Urinary bladder (tissue), 4 donors: ENCODE data around the gene SEC63. TPM values are rescaled to one million over a fixed set of nuclear protein-coding genes. Genes with fewer than 3 reads are reported as not detected.
"Not testable (repeated sequence)": the region's sequence is repeated elsewhere in the genome, so short reads cannot be mapped to it uniquely, and the experiment has no call there.

Source experiments
- DNase-seq: peaks from one replicate; pipeline ENCODE4 v3.0.0-alpha.2; 2015; ENCODE audit errors: extremely low spot score
- H3K27ac ChIP-seq: one replicate; pipeline ENCODE4 v1.5.1; 2013; ENCODE audit warnings: low read depth, mild to moderate bottlenecking, moderate library complexity
- H3K36me3 ChIP-seq: one replicate; pipeline ENCODE4 v1.6.1; 2013; ENCODE audit warnings: mild to moderate bottlenecking, moderate library complexity; ENCODE audit not compliant: insufficient read depth
- H3K4me1 ChIP-seq: one replicate; pipeline ENCODE4 v1.6.1; 2013; ENCODE audit warnings: mild to moderate bottlenecking, moderate library complexity; ENCODE audit not compliant: insufficient read depth
- H3K4me3 ChIP-seq: one replicate; pipeline ENCODE4 v1.5.1; 2013; ENCODE audit warnings: low read depth, low read length
- WGBS: extraction: QIAGEN DNeasy Blood & Tissue Kit; methylation state at CpG from one replicate; pipeline ENCODE4 v1.1.7; 2013; 5-methylcytosine and 5-hydroxymethylcytosine counted together
- polyA plus RNA-seq: library from polyadenylated mRNA; stranded (reverse); fragments of 200-250 nt; gene quantifications from one replicate; pipeline ENCODE4 v1.2.3, GENCODE V29; 2013
- total RNA-seq: library from RNA; depleted of rRNA; stranded (reverse); fragments of >200 nt; gene quantifications from one replicate; pipeline ENCODE4 v1.2.3, GENCODE V29; 2014
- donor health status: healthy with polysubstance abuse.
- donor health status: healthy.

SEC63 gene
- total and polyA plus RNA-seq, 2 donors, result 28.2 to 85.4 TPM

DNA sequence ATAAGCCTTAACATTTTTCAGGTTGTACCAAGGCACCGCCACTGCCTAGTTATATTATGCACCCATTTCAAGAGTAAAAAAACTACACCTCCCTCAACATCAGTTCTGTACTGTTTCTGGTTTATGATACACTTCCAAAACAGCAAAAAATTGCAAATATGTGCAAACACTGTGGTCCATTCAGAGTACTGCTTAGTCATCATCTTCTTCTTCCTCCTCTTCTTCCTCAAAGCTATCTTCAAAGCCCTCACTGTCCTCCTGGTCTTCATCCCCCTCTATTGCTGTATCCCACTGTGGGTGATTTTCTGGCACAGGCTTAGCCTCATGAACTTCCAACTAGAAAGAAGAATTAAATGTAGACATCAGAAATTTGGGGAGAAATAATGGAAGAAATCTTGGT, 86.5 kb downstream of the SEC63 start:
- 91% methylated on average over 1 of the region's 1 CpG for WGBS
- not testable (repeated sequence) for DNase-seq, H3K4me3 ChIP-seq, H3K27ac ChIP-seq, H3K36me3 ChIP-seq, H3K4me1 ChIP-seq

DNA sequence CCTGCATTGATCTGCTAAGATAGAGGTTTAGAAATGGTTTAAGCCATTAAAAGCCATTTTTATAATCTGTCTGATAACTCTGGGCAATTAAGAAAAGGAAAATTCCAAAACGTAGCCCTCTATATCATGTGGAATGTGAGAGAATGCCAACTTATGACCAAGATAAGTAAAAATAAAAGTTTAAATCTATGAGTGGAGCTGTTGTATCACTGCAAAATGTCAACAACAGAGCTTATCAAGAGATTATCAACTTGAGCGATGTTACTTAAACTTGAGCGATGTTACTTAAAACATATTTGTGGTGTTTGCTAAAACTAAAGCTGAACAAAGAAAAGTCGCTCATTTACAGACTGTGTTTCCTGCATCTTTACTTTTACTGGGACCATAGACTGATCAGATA, 87.0 kb downstream of the SEC63 start:
- Histone ChIP-seq H3K27ac (no peak overlapping the region), H3K4me3 (no peak overlapping the region), H3K36me3 (no peaks in the 10 kb centered on the region), H3K4me1 (no peaks in the 10 kb centered on the region)
- DNase-seq, result no peak
- 65% methylated on average over 4 of the region's 4 CpGs for WGBS

GRCh38 chr6:107870381-107870780, 87.6 kb downstream of the SEC63 start:
- no peak for DNase-seq
- no peak overlapping the region for H3K4me3 ChIP-seq
- WGBS, result 72% methylated on average over 1 of the region's 1 CpG
- no peaks in the 10 kb centered on the region for H3K36me3 ChIP-seq
- no peaks in the 10 kb centered on the region for H3K4me1 ChIP-seq
- H3K27ac ChIP-seq, result no peak overlapping the region

- no peaks in the 10 kb centered on the region for H3K36me3 ChIP-seq
- no peak overlapping the region for H3K4me3 ChIP-seq
- no peaks in the 10 kb centered on the region for H3K4me1 ChIP-seq
- 0% methylated on average over 1 of the region's 1 CpG for WGBS
- H3K27ac ChIP-seq, result no peak overlapping the region
- DNase-seq, result no peak
Observed at GRCh38 chr6:107869871-107870270, 88.1 kb downstream of the SEC63 start.

DNA sequence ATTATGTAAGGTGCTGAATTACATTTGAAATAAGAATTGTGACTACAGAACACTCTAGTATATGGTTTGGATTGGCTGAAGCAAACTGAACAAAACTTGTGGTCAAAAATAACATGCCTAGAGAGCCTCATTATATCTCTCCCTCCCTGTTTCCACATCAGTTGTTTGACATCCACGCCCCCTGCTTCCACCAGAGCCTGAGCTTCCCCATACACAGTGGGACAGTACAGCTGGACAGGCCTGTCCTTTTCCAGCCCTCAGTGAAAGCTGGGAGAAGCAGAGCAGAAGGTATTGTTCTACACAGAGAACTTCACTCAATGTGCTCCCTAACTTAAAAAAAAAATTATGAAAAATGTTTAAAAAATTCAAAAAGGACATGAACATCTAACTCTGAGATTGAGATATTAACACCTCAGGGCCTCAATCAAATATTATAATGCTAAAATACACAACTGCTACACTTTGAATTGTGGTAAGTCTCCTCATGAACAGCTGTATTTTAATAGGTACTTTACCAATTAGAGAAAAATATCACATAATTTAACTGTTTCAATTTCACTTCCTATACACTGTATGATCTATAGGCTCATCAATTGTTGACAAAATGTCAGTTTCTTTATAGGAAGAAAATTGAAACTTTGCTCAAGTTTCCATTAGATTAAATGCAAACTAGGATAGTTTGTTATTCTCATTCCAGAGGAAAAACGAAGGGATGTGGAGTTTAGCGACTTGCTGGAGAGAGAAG, 89.0 kb downstream of the SEC63 start:
- DNase-seq, result no peak
- Histone ChIP-seq H3K4me1 (no peaks in the 10 kb centered on the region), H3K27ac (no peak overlapping the region), H3K36me3 (no peaks in the 10 kb centered on the region), H3K4me3 (no peak overlapping the region)
- 52% methylated on average over 3 of the region's 3 CpGs for WGBS

DNA sequence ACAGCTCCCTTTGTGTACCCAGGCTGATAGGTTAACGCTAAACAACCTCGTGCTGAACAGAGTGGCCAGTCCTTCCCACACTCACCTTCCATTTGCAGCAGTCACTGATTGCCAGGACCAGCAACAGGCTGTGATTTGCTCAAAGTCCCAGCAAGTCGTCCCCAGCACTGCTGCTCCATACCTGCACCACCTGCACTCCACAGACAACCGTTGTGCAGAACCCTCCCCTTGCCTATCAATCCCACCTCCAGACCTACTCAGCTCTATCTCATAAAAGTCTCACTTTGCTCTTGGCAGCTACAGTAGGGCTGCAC, 90.7 kb downstream of the SEC63 start:
- Histone ChIP-seq H3K36me3 (no peaks in the 10 kb centered on the region), H3K4me1 (no peaks in the 10 kb centered on the region), H3K27ac (no peak overlapping the region), H3K4me3 (no peak overlapping the region)
- WGBS, result 26% methylated on average over 4 of the region's 4 CpGs
- DNase-seq, result no peak

DNA sequence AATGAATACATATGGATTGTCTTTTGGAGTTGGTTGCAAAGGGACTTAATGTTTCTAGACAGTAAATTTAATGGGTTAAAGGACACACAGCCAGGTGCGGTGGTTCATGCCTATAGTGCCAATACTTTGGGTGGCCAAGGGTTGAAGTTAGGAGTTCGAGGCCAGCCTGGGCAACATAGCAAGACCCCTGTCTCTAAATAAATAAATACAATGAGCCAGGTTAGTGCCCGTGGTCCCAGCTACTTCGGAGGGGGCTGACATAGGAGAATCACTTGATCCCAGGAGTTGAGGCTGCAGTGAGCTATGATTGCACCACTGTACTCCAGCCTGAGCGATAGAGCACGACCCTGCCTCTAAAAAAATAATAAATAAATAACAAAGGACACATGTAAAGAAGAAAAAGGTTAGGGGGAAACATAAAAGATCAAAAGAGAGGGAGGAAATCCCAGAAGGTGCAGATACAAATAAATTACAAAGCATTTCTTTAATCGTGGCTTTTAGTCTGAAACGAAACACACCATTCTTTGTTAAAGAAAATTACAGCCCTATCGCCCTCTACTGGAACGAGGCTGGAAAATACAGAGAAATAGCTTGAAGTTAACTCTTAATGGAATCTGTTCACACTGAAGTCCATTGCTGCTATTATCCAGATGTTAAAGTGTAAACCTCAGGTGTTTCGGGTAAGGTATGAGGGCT, 91.3 kb downstream of the SEC63 start:
- Histone ChIP-seq H3K27ac (no peak overlapping the region), H3K36me3 (no peaks in the 10 kb centered on the region), H3K4me1 (no peaks in the 10 kb centered on the region), H3K4me3 (no peak overlapping the region)
- WGBS, result 51% methylated on average over 11 of the region's 11 CpGs
- no peak for DNase-seq

DNA sequence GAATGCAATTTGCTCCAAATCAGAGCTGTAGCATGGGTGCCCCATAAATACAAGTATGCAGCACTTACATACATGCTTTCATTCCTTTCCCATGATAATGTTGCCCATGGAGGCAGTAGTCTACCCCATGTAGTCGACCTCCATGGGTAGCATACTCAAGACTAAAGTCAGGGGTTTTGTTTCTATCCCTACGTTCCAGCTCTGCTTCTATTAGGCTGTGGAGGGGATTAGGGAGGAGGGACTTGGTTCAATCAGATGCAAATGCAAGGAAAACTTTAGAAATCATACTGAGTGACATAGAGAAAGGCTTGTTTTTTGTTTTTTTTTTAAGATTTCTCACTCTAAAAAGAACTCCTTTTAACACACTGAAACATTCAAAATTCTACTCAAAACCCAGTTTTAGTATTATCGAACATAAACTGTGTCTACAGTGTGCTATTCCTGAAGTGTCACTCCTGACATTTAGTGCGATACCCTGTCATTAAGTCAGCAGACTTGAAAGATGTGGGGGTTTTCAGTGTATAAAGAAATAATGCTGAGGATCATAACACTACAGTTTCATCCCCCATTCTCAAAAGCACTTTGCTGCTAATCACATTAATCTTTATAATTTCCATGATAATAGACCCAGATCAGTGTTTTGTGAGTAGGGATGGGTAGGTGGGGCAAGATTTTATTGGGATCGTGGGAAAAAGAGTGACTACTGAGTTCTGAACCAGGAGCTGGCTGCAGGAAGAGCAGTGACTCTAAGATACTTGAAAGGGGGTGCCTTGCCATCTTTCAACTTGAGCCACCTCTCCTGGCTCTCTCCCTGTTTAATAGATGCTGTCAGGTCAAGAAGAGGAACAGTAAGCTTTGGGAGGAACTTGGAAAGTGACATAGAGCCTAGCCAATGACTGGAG, 93.5 kb downstream of the SEC63 start:
- no peaks in the 10 kb centered on the region for H3K36me3 ChIP-seq
- H3K4me3 ChIP-seq, result no peak overlapping the region
- WGBS, result 64% methylated on average over 5 of the region's 5 CpGs
- DNase-seq, result no peak
- H3K27ac ChIP-seq, result no peak overlapping the region
- no peaks in the 10 kb centered on the region for H3K4me1 ChIP-seq

GRCh38 chr6:107862383-107862782, 95.6 kb downstream of the SEC63 start:
- no peak overlapping the region for H3K27ac ChIP-seq
- no peaks in the 10 kb centered on the region for H3K4me1 ChIP-seq
- H3K4me3 ChIP-seq, result no peak overlapping the region
- no peak for DNase-seq
- no peaks in the 10 kb centered on the region for H3K36me3 ChIP-seq

DNA sequence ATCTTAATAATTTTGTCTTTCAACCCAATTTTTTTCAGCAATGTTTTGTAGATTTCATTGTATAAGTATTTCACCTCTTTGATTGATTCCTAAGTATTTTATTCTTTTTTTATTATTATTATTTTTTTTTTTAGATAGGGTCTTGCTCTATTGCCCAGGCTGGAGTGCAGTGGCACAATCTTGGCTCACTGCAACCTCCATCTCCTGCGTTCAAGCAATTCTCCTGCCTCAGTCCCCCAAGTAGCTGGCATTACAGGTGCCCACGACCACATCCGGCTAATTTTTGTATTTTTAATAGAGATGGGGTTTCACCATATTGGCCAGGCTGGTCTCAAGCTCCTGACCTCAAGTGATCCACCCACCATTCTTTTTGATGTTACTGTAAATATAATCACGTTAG, 97.0 kb downstream of the SEC63 start:
- H3K27ac ChIP-seq, H3K4me3 ChIP-seq, H3K36me3 ChIP-seq, H3K4me1 ChIP-seq, DNase-seq: not testable (repeated sequence)
- WGBS, result 95% methylated on average over 4 of the region's 4 CpGs

DNA sequence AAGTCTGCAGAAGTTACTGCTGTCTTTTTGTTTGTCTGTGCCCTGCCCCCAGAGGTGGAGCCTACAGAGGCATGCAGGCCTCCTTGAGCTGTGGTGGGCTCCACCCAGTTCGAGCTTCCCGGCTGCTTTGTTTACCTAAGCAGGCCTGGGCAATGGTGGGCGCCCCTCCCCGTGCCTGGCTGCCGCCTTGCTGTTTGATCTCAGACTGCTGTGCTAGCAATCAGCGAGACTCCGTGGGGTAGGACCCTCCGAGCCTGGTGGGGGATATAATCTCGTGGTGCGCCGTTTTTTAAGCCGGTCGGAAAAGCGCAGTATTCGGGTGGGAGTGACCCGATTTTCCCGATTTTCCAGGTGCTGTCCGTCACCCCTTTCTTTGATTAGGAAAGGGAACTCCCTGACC, 97.9 kb downstream of the SEC63 start:
- H3K4me3 ChIP-seq, H3K27ac ChIP-seq, DNase-seq, H3K4me1 ChIP-seq, H3K36me3 ChIP-seq: not testable (repeated sequence)
- WGBS, result 68% methylated on average over 18 of the region's 18 CpGs

- H3K36me3 ChIP-seq, result no peaks in the 10 kb centered on the region
- no peak overlapping the region for H3K4me3 ChIP-seq
- 84% methylated on average over 3 of the region's 3 CpGs for WGBS
- no peaks in the 10 kb centered on the region for H3K4me1 ChIP-seq
- H3K27ac ChIP-seq, result no peak overlapping the region
- DNase-seq, result no peak
Observed at GRCh38 chr6:107853230-107853629, 104.8 kb downstream of the SEC63 start.

GRCh38 chr6:107849325-107849724, 108.7 kb downstream of the SEC63 start:
- H3K36me3 ChIP-seq, result no peaks in the 10 kb centered on the region
- no peak for DNase-seq
- peaks cover 2% of the 10 kb centered on the region for H3K4me1 ChIP-seq
- no peak overlapping the region for H3K27ac ChIP-seq
- WGBS, result 87% methylated on average over 6 of the region's 6 CpGs
- no peak overlapping the region for H3K4me3 ChIP-seq
